Kidney (tissue), 14 donors: ENCODE data around the gene KIF19. TPM values are rescaled to one million over a fixed set of nuclear protein-coding genes. Genes with fewer than 3 reads are reported as not detected.

Source experiments
- DNase-seq, 5 donors: peaks; one replicate each; pipeline ENCODE4 v3.0.0-alpha.2; 2013 to 2020
- FAIRE-seq: peaks from 2 replicates; lab custom pipeline; 2012; peaks lifted over from hg19 to GRCh38; lab: Jason Lieb, UNC
- H3K27ac ChIP-seq, 2 donors: one replicate each; pipeline ENCODE4 v1.7.0; 2013; ENCODE audit warnings: low read depth in 2 of 2, low read length in 2 of 2, inconsistent platforms in 1 of 2
- H3K27me3 ChIP-seq: one replicate; pipeline ENCODE4 v1.7.1; 2013; ENCODE audit warnings: low read length, inconsistent platforms; ENCODE audit not compliant: control insufficient read depth, insufficient read depth
- H3K36me3 ChIP-seq, 3 donors: one replicate each; pipeline versions ENCODE4 v1.7.0 to v1.7.1; 2013; ENCODE audit warnings: low read length in 3 of 3, control low read depth in 1 of 3, inconsistent platforms in 1 of 3; ENCODE audit not compliant: insufficient read depth in 3 of 3, control insufficient read depth in 2 of 3
- H3K4me1 ChIP-seq, 3 donors: one replicate each; pipeline versions ENCODE4 v1.7.0 to v1.7.1; 2013; ENCODE audit warnings: low read length in 3 of 3, inconsistent platforms in 1 of 3, low read depth in 1 of 3; ENCODE audit not compliant: control insufficient read depth in 2 of 3, insufficient read depth in 2 of 3
- H3K4me3 ChIP-seq, 3 donors: one replicate each; pipeline versions ENCODE4 v1.7.0 to v1.8.1; 2013; ENCODE audit warnings: low read length in 3 of 3, control low read depth in 1 of 3, inconsistent platforms in 1 of 3
- H3K9ac ChIP-seq, 3 donors: one replicate each; pipeline versions ENCODE4 v1.7.0 to v1.7.1; 2013; ENCODE audit warnings: low read length in 3 of 3, control low read depth in 1 of 3, inconsistent platforms in 1 of 3
- H3K9me3 ChIP-seq, 3 donors: one replicate each; pipeline versions ENCODE4 v1.7.0 to v1.7.1; 2013; ENCODE audit warnings: low read length in 3 of 3, control low read depth in 1 of 3, inconsistent platforms in 1 of 3; ENCODE audit not compliant: control insufficient read depth in 2 of 3, insufficient read depth in 1 of 3
- CTCF ChIP-seq: IDR thresholded peaks from 3 replicates; pipeline ENCODE4 v1.5.1; 2012; ENCODE audit warnings: mild to moderate bottlenecking, moderate library complexity, borderline replicate concordance; ENCODE audit not compliant: insufficient read depth; ENCODE audit errors: extremely low read depth
- intact Hi-C: fragments of 100-400 bp; cut with DNase I; formaldehyde crosslinking; loops from one replicate; pipeline ENCODE4 v1.11.1; 2022
- polyA plus RNA-seq: library from polyadenylated mRNA; stranded (reverse); fragments of 350-450 nt; fragmentation: Illumina TruSeq; extraction: RNeasy Lipid Tissue Mini Kit (QIAGEN cat#74804); gene quantifications from one replicate; pipeline ENCODE4 v1.2.3, GENCODE V29; 2014; ENCODE audit warnings: low read depth, low replicate concordance; ENCODE audit not compliant: insufficient read depth
- total RNA-seq: library from RNA; stranded (reverse); fragmentation: NEBNext Ultra II Directional; extraction: Animal tissue kit (Norgen Biotek cat#: 25700); gene quantifications from one replicate; pipeline ENCODE4 v1.2.1, GENCODE V29; 2021
- donor health status: control.
- donor health status: control.
- donor health status: control.
- donor health status: control.
- donor health status: control.
- donor health status: DM: yes; HTN: yes; CAD: no.
- donor health status: Normal renal cell carcinoma (clear cell type).

Gene KIF19
- total and polyA plus RNA-seq, 2 donors from 2014 or later, result 0.85 TPM; not detected in 1

DNA sequence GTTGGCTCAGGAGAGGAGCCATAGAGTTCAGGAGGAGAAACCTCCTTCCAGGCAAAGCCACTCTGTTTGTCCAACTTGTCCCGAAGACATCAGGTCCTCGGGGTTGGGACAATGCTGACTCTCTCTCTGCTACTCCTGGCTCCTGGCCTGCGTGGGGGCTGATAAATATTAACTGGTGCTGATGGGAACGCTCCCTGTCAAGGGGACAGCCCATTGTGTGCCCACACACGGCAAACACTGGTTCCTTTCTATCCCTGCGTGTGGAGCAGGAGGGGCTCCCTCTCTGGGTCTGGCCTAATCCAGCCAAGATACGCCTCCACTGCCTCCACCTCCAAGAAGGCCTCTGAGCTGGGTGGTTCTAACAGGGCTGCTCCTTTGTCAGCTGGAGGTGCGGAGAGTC lies 4.4 kb downstream of the KIF19 start:
- H3K4me1 ChIP-seq, result peaks cover 0 to 3% (median 0%) of the 10 kb centered on the region in 3 donors
- H3K36me3 ChIP-seq, result no peaks in the 10 kb centered on the region
- intact Hi-C loops, result no loop called here
- TF ChIP-seq CTCF, result no peak
- H3K27ac ChIP-seq, result no peak overlapping the region
- no peaks in the 10 kb centered on the region for H3K27me3 ChIP-seq
- peaks cover 0 to 4% (median 0%) of the 10 kb centered on the region in 3 donors for H3K9me3 ChIP-seq
- no peak overlapping the region for H3K9ac ChIP-seq
- no peak for FAIRE-seq
- no peak for DNase-seq
- no peak overlapping the region for H3K4me3 ChIP-seq

DNA sequence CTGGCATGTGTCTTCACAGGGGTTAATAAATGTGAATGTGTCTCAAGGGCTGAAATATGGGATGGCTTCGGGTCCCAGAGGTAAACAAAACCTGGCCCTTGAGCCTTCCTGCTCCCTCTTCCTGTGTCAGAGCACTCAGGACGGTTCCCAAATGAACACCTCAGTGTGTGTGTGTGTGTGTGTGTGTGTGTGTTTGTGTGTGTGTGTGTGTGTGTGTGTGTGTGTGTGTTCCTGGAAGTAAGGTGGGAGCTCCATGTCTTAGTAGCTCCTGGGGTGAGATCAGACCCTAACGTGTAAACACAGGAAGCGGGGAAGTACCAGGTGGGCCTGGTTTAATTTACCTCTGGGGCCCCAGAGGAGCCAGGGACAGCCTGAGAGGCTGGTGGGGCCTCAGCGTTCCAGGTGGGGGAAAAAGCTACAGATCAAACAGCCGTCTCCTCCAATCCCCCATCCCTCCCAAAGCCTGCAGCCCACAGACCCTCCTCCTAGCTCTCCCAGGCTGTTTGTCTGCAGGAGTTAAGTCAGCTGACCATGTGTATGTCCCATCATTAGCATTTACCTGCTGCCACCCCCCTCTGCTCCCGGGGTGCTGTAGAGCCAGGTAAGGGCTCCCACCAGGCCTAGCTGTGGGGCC lies 6.1 kb downstream of the KIF19 start:
- no peak overlapping the region for H3K27ac ChIP-seq
- no peak for FAIRE-seq
- no peak overlapping the region for H3K9ac ChIP-seq
- H3K27me3 ChIP-seq, result no peaks in the 10 kb centered on the region
- no peak for TF ChIP-seq CTCF
- H3K4me3 ChIP-seq, result no peak overlapping the region
- no peak for DNase-seq
- peaks cover 0 to 4% (median 0%) of the 10 kb centered on the region in 3 donors for H3K9me3 ChIP-seq
- H3K4me1 ChIP-seq, result no peaks in the 10 kb centered on the region
- intact Hi-C loops, result no loop called here
- H3K36me3 ChIP-seq, result no peaks in the 10 kb centered on the region

DNA sequence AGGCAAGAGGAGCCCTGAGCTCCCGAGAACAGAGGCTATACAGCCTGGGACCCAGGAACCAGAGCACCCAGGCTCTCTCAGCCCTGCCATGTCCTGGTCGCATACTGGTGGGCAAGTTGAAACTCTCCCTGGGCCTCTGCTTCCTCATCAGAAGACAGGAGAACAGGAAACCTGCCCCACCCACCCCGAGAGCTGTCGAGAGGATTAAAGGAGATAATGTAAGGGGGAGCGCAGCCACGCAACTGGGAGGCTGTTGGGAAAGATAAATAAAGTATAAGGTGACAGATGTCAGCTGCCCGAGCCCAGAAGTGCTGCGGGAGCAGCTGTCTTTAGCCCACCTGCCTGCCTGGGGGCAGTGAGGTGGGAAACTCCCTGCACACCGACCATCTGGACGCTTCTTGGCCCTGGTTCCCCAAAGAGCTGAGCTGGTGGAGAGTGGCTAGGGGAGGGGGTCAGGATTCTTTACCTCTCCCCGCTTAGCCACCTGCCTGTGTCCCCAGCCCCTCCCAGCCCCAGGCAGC lies 6.8 kb downstream of the KIF19 start:
- no peaks in the 10 kb centered on the region for H3K4me1 ChIP-seq
- DNase-seq, result peak in 3 of 5 donors; percentile 58 to 73 (median 72)
- H3K4me3 ChIP-seq, result no peak overlapping the region
- H3K9ac ChIP-seq, result no peak overlapping the region
- H3K9me3 ChIP-seq, result peaks cover 0 to 4% (median 0%) of the 10 kb centered on the region in 3 donors
- no peak for TF ChIP-seq CTCF
- intact Hi-C loops, result no loop called here
- no peaks in the 10 kb centered on the region for H3K36me3 ChIP-seq
- no peak overlapping the region for H3K27ac ChIP-seq
- FAIRE-seq, result no peak
- H3K27me3 ChIP-seq, result no peaks in the 10 kb centered on the region
